Activated CD4-positive, alpha-beta T cell treated with anti-CD3 and anti-CD28 coated beads, Interleukin-2, amount 50 U/mL, for 1 hour (primary cell): ENCODE data around the gene ATIC.
"Not testable (repeated sequence)": the region's sequence is repeated elsewhere in the genome, so short reads cannot be mapped to it uniquely, and the experiment has no call there.

Experiments
- DNase-seq: peaks from one replicate; pipeline ENCODE4 v3.0.0-alpha.2; 2020

The ATIC gene

DNA sequence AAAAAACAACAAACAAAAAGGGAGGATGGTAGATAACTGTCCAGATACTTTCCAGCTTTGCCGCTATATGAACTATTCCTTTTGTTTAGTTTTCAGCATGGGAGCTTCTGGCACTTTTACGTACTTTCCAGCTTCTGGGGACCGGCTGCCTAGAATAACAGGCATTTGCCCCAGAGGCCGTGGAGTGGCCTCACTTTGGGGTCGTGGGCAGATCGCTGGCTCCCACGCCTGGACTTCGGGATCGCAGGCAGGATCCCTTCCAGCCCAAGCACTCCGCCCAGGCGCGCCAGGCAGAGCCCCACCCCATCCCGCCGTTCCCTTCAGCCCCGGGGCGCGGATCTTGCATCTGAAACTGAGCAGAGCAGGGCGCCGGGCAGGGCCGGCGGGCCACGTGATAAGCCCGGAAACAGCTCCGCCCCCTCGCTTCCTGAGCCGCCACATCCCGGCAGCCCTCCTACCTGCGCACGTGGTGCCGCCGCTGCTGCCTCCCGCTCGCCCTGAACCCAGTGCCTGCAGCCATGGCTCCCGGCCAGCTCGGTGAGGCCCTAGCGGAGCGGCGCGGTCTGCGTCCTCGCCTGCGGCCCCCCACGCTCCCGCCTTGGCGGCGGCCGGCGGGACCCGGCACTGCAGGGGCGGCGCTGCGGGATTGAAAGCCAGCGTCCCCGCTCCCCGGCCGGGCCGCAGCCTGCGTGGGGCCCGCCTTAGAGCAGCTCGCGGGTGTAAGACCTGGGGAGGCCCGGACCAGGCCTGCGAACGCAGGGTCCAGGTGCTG, at the start of gene ATIC:
Gene ATIC, plus strand, starts transcription at position 435 of the 772 bp plus-strand sequence. Its CDS starts 84 bp downstream, at position 519.
- peak; percentile 86 for DNase-seq

DNA sequence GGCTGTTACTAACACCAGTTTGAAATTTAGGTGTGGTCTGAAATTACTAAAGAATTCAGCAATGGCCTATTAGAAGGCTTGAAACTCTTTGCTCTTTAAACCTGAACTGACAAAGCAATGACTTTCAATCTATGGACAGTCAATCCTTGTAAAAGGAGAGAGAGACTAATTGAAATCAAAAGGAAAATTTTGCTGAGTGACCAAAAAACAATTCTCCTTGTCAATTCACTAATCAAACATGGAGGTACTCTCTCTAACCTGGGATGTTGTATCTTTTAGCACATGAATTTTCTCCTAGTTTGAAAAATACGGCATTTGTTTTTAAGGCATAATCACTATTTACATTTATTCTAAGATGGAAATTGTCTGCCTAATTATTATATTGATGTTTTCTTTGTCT, 49.6 kb upstream of the ATIC start:
- no peak for DNase-seq

DNA sequence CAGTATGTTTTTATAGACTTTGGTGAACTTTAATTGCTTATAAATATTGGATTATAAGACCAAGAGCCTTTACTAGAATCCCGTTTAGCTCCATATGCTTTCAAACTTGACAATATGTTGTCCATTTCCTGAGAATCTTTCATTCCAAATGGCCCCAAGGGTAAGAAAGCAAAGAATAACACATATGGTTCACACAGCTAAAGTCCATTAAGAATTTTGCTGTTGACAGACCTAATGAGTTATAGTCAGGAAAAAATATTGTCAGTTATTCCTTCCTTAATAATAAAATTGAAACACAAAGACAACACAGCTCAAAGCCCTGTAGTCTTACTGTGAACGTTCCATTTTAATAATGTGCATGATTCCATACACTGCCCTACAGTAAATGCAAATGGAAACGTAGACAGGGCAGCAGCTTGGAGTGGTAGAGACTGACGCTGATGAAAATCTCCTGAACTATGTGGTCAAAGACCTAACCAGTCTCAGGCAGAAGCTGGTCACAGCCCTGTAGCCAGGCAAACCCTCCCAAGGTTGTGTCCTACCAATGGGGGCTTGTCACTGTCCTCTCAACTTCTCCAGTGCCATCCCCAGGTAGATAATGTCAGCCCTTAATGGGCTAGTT, 49.0 kb upstream of the ATIC start:
- no peak for DNase-seq

DNA sequence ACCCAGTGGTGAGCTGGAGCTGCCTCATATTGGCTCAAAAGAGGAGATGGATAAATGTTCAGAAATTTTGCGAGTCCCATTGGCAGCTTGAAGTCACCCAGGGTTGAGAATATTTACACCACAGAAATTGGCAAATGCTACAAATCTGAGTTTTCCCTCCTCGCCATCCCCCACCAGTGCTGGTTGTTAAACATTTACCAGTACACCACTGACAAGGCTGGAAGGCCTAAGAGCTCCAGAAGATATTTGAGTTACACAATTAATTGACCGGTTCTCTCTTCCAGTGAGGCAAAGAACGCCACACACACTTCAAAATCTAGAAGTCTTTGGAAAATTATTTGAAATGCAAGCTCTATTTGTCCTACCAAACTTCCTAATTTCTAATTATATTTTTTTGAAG, 47.5 kb upstream of the ATIC start:
- no peak for DNase-seq

DNA sequence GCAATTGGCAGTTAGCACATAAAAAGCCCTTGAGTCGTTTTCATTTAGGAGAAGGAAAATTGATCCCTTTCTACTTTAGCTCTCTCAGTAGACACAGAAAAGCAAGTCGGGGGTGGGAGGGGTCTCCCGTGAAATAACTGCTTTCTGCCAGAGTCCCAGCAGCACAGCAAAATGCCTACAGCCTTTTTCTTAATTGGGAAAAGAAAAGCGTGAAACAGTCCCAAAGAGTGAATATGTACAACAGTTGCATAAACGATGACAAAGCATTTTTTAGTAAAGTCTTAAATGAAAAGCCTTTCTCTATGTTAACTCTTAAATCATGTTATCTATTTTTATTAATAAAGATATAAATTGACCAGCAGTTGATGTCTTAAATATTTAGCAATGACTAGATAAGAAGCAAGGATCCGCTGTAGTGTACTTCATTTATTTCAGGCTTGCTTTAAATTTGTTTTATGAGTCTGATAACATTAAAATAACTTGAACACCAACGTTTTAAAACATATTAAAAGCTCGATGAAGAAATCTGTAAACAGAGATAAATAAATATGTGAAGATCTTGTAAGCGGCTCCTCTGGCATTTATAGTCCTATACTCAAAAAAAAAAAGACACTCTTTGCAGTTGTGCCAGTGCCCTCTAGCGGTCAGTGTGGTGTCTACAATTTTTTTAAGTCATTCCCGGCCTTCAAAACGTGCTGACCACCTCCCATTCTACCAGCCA, 42.3 kb upstream of the ATIC start:
- DNase-seq, result peak; percentile 49

DNA sequence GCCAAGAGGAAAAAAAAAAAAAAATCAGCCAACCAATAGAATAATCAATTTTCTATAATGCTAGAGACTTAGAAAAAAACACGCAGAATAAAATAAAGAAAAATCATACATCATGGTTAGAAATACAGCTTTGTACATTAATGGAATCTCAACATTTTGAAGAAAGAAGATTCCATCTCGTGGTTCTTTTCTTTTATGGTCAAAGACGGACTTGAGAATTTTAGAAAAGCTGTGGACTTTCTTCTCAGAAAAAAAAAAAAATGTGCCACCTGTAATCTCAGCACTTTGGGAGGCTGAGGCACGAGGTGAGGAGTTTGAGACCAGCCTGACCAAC, 41.8 kb upstream of the ATIC start:
- no peak for DNase-seq

DNA sequence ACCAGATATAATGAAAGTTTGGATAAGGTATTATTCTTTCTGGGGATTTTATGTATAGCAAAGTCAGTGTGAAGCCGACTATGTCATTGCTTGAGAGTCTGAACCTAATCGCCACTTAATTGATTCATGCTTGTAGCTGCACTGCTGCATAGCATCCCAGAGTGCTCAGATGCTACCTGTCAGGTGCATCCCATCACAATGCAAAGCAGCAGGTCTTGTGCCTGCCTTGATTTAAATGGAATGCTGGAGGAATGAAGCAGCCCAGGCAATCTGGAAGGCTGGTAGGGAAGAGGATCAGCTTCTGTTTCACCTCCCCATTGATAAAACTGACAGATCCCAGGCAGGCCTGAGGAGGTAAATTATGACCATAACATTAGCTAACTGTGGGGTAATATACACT, 40.4 kb upstream of the ATIC start:
- DNase-seq, result no peak

DNA sequence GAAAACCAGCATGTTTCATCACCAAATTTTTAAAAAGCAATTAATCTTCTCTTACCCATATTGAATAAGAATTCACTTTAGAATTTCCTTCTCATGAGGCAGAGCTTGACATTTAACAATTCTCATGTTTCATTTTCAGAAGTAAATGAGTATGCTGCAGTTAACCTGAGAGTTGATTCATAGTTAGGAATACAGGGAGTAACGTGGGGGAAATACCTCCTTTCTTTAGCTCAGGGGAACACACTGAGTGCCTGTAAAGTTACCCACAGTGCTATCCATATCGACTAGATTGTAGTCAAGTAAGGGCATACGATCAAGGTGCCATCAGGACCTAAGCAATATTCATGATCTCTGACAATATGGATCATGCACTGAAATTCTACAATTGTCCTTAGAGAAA, 38.9 kb upstream of the ATIC start:
- no peak for DNase-seq

DNA sequence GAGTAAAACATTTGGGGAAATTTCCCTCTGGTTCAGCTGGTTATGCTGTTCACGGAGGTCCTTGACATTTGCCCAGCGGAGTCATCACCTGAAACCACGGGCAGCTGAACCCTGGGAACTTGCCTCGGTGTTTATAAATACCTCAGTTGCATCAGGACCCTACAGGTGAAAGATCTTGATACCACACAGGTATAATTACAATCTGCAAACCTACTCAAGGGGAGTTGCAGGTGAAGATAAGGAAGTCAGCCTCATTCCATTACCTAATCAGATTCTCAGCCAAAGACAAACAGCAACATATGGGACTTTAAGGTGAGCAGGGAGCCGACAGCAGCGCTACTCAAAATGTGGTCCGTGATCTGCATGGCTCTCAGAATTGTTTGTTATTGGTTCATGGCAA, 37.0 kb upstream of the ATIC start:
- no peak for DNase-seq

DNA sequence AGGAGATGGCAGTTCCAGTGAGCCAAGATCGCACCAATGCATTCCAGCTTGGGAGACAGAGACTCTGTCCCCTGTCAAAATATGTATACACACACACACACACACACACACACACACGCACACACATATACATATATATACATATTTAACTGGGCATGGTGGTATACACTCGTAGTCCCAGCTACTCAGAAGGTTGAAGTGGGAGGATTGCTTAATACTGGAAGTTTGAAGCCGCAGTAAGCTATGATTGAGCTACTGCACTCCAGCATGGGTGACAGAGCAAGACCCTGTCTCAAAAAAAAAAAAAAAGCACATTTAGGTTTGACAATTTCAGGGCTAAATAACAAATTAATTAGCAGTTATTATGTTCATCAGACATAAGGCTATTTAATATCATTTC, 36.0 kb upstream of the ATIC start:
- no peak for DNase-seq

DNA sequence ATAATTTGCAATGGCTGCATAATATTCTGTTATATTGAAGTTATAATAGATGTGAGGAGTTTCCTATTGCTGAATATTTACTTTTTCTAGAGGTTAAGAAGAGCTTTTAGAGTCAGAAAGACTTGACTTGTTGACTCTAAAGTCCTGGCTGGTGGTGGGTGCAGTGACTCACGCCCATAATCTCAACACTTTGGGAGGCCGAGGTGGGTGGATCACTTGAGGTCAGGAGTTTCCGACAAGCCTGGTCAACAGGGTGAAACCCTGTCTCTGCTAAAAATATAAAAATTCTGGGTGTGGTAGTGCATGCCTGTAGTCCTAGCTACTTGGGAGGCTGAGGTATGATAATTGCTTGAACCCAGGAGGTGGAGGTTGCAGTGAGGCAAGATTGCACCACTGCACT, 33.9 kb upstream of the ATIC start:
- no peak for DNase-seq

DNA sequence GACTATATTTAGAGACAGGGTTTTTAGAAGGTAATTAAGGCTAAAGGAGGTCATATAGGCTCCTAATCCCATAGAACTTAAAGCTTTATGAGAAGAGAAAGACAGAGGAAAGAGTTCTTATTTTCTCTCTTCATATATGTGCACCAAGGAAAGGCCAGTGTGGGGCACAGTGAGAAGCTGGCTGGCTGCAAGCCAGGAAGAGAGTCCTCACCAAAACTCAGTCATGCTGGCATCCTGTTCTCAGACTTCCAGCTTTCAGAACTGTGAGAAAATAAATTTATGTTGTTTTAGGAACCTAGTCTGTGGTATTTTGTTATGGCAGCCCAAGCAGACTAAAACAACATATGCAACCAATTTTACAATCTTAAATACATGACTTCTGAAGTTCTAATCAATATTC, 31.5 kb upstream of the ATIC start:
- DNase-seq, result no peak

DNA sequence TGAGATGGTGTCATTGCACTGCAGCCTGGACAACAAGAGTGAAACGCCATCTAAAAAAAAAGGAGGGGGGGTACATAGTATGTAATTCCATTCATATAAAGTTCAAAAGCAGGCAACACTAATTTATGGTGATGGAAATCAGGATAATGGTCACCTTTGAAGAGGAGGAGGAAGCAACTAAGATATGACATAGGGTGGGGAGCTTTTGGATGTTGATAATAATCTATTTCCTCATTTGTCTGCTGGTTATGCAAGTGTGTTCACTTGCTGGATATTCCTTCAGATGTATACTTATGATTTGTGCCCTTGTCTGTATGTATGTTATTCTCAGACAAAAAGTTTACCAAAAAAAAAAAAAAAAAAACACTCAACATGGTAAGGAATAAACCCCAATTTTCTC, 28.6 kb upstream of the ATIC start:
- no peak for DNase-seq

DNA sequence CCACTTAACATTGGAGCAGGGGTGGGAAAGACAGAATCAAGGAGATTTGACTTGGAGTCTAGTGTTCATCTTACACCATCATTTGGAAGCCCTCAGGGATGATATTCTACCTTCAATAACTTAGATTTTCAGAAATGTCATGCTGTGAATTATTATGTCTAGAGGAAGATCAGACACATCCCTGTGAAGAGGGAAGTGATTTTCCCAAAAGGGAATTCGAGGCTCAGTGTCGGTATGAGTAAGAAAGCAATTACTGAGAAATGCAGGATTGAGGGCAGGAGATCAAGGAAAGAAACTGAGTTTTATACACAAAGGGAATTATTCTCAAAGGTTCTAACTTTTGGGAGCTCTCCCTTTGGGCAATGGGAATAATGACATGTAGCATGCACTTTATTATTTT, 25.6 kb upstream of the ATIC start:
- no peak for DNase-seq

DNA sequence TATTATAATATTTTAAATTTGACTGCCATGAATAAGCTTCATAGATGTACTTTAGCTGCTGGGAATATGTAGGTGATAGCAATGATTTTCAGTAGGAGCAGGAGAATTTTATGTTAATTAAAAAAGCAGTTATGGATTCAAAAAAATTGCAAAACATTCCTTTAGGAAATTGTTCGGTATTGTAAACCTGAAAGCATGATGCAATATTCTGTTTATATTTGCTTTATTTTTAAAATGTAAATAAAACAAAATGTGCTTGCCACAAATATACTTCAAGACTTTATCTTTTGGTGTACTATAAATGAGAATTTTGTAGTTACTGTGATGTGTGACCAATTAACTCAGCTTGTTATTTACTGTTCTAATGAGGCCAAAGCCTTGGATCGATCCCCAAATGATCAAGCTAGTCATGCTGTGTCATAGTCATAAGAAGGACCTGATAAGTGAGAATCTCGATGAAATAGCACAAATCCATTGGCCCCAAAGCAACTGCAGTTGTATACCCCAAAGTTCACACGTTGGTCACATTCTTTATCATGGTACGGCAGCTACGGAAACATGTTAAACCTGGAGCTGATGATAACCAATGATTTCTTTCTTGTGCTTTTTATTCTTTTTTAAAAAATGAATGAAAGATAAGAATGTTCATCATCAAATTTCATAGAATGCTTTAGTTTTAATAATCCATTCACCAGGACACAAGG, 23.6 kb upstream of the ATIC start:
- DNase-seq, result no peak

DNA sequence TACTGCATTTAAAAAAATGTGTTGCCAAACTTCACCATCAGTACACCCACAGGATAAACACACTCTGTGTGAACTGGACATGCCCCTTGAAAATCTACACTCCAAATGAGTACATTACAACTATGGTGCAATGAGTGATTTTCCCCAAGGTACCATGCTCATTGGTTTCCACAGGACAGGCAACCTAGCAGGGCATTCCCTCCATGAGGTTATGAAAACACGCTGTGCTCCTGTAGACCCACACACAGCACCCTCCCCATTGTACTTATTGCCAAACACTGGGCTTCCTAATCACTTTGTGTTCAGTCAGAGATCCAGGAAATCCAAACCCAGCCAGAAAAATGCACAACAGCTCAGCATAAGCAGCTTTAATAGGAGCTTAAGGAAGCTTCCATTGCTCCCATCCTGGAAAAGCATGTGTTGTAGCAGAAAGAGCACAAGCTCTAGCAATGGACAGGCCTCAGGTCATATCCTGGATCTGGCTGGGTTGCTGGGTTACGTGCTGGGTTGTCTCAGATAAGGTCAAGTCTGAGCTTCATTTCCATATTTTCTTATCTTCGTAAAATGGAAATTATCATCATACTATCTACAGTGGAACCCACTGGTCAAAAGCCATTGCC, 20.8 kb upstream of the ATIC start:
- DNase-seq, result no peak

DNA sequence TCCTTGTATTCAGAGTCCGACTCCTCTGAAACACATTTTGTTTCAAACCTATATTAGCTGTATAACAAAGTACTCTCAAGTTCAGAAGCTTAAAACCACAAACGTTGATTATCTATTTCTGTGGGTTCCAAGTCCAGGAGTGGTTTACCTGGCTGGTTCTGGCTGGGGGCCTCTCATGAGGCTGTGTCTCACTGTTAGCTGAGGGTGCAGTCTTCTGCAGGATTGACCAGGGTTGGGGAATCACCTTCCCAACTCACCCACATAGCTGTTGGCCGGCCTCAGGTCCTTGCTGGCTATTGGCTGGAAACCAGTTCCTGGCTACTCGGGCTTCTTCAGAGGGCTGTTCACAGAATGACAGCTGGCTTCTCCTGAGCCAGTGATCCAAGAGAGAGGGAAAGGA, 18.0 kb upstream of the ATIC start:
- DNase-seq, result no peak

DNA sequence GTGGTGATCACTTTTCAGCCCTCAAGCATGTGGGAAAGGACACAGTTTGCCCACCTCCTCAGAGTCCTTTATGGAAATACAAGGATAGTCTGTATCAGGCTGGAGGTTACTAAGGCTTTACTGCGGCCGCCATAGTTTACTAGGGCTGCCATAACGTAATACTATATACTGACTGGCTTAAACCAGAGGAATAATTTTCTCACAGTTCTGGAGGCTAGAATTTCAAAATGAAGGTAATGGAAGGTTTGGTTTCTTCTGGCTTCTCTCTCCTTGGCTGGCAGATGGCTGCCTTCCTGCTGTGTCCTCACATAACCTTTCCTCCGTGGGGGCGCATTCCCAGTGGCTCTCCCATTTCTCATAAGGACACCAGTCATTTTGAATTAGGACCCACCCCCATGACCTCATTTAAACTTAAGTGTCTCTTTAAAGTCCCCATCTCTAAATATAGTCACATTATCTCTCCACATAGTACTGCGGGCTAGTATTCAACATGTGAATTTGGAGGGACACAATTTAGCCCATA, 12.5 kb upstream of the ATIC start:
- no peak for DNase-seq

DNA sequence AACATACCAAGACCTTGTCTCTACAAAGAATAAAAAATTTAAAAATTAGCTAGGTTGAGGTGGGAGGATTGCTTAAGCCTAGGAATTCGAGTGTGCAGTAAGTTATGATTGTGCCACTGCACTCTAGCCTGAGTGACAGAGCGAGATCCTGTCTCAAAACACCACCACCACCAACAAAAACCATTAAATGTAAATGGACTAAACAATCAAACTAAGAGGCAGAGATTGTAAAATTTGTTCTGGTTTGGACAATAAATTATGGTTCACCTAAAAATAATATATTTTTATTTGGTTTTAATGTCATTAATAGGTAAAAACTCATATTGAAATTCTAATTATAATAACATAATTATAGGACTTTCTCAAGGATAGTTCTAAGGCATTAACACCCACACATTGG, 9.9 kb upstream of the ATIC start:
- DNase-seq, result no peak

DNA sequence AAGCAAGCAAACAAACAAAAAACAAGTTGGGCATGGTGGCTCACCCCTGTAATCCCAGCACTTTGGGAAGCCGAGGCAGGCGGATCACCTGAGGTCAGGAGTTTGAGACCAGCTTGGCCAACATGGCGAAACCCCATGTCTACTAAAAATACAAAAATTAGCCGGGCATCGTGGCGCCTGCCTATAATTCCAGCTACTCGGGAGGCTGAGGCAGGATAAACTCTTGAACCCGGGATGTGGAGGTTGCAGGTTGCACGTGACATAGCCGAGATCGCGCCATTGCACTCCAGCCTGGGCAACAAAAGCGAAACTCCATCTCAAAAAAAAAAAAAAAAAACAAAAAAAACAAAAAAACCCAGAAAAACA, 617 bp upstream of the ATIC start:
- not testable (repeated sequence) for DNase-seq

DNA sequence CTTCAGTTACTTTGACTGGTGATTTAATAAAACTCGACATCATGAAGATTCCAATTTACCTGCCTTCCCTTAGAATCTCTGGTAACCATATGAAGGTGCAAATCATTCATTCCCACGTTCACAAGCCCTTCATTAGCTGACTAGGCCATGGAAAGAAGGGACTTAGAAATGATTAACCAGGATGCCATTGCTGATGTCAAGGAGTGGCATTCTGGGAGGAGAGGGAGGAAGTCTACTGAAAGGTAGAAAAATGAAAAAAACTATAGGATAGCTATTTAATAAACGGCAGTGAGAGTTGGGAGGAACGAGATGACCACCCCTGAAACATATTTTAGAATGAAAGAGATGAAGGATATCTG, 1.4 kb downstream of the ATIC start:
- DNase-seq, result no peak

DNA sequence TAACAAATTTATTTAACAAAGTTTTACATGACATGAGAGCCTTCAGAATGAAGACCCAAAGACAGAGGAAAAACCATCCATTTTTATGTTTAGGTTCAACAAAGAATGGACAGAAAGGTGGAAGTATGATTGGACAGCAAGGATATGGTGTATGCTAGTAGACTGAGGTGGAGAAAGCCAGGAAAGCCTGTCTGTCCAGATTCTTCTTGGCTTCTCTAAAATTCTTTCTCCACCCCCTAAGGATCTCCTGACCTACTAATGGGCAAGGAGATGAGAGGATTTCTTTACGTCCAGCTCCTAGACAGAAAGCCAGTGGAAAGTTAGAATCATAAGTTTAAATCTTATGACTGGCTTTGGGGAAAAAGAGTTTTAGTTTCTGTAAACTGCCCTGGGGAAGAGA, 3.0 kb downstream of the ATIC start:
- no peak for DNase-seq

DNA sequence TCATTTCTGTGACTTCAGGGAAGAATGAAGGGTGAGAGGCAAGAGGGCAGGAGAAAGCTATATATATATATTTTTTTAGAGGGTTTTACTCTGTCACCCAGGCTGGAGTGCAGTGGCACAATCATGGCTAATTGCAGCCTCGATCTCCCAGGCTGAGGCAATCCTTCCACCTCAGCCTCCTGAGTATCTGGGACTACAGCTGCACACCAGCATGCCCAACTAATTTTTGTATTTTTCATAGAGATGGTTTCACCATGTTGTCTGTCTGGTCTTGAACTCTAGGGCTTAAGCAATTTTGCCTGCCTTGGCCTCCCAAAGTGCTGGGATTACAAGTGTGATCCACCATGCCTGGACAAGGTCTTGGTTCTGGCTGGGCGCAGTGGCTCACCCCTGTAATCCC, 3.4 kb downstream of the ATIC start:
- no peak for DNase-seq
